Trophoblast cell (in vitro differentiated cells and primary cell): ENCODE results near the gene IL33.

Source experiments
- DNase-seq, 2 donors: peaks; one replicate each; pipeline ENCODE4 v3.0.0-alpha.2; 2016
- H2AFZ ChIP-seq: 2 replicates; pipeline ENCODE4 v1.6.1; 2013; ENCODE audit warnings: low read length, moderate library complexity, mild to moderate bottlenecking; ENCODE audit not compliant: insufficient read depth, poor library complexity
- H2AK5ac ChIP-seq: 2 replicates; pipeline ENCODE4 v1.6.1; 2013; ENCODE audit warnings: mild to moderate bottlenecking, low read length
- H2BK120ac ChIP-seq: 2 replicates; pipeline ENCODE4 v1.6.1; 2013; ENCODE audit warnings: low read length, mild to moderate bottlenecking, moderate library complexity; ENCODE audit not compliant: insufficient read depth, poor library complexity
- H2BK12ac ChIP-seq: 2 replicates; pipeline ENCODE4 v1.6.1; 2013; ENCODE audit warnings: mild to moderate bottlenecking, low read length, moderate library complexity
- H2BK5ac ChIP-seq: 2 replicates; pipeline ENCODE4 v1.6.1; 2013; ENCODE audit warnings: low read length, low read depth, moderate library complexity, mild to moderate bottlenecking; ENCODE audit not compliant: poor library complexity
- H3K14ac ChIP-seq: 2 replicates; pipeline ENCODE4 v1.6.1; 2013; ENCODE audit warnings: mild to moderate bottlenecking, low read length
- H3K18ac ChIP-seq: 2 replicates; pipeline ENCODE4 v1.6.1; 2013; ENCODE audit warnings: mild to moderate bottlenecking, low read length
- H3K23ac ChIP-seq: 2 replicates; pipeline ENCODE4 v1.6.1; 2013; ENCODE audit warnings: low read length
- H3K27ac ChIP-seq: 2 replicates; pipeline ENCODE4 v1.5.1; 2013; ENCODE audit warnings: low read depth, mild to moderate bottlenecking, inconsistent platforms, low read length, moderate library complexity
- H3K27me3 ChIP-seq: 2 replicates; pipeline ENCODE4 v1.6.1; 2013; ENCODE audit warnings: inconsistent platforms, mild to moderate bottlenecking, low read length, moderate library complexity; ENCODE audit not compliant: insufficient read depth
- H3K36me3 ChIP-seq, 2 experiments: 1 replicate in 1 of 2; 2 replicates in 1 of 2; pipeline ENCODE4 v1.6.1; 2013; ENCODE audit warnings: low read length in 2 of 2, mild to moderate bottlenecking in 2 of 2, moderate library complexity in 1 of 2; ENCODE audit not compliant: insufficient read depth in 2 of 2, control insufficient read depth in 1 of 2
- H3K4ac ChIP-seq: 2 replicates; pipeline ENCODE4 v1.6.1; 2013; ENCODE audit warnings: low read depth, mild to moderate bottlenecking, low read length, moderate library complexity
- H3K4me1 ChIP-seq, 2 experiments: 1 replicate in 1 of 2; 2 replicates in 1 of 2; pipeline ENCODE4 v1.6.1; 2013; ENCODE audit warnings: low read length in 2 of 2, mild to moderate bottlenecking in 2 of 2, moderate library complexity in 1 of 2; ENCODE audit not compliant: insufficient read depth in 2 of 2, control insufficient read depth in 1 of 2
- H3K4me2 ChIP-seq: 2 replicates; pipeline ENCODE4 v1.6.1; 2013; ENCODE audit warnings: inconsistent platforms, mild to moderate bottlenecking, low read length, moderate library complexity
- H3K4me3 ChIP-seq: 2 replicates; pipeline ENCODE4 v1.5.1; 2013; ENCODE audit warnings: mild to moderate bottlenecking, low read depth, low read length, inconsistent platforms
- H3K79me1 ChIP-seq: one replicate; pipeline ENCODE4 v1.6.1; 2013; ENCODE audit warnings: low read length
- H3K79me2 ChIP-seq: 2 replicates; pipeline ENCODE4 v1.6.1; 2013; ENCODE audit warnings: low read length, mild to moderate bottlenecking; ENCODE audit not compliant: control insufficient read depth, insufficient read depth, poor library complexity
- H3K9ac ChIP-seq: 2 replicates; pipeline ENCODE4 v1.6.1; 2013; ENCODE audit warnings: mild to moderate bottlenecking, low read length
- H3K9me3 ChIP-seq: 2 replicates; pipeline ENCODE4 v1.6.1; 2013; ENCODE audit warnings: low read depth, mild to moderate bottlenecking, control low read depth, inconsistent platforms, low read length; ENCODE audit not compliant: insufficient read depth
- H4K12ac ChIP-seq: 2 replicates; pipeline ENCODE4 v1.6.1; 2013; ENCODE audit warnings: low read depth, mild to moderate bottlenecking, low read length, moderate library complexity
- H4K8ac ChIP-seq: 2 replicates; pipeline ENCODE4 v1.6.1; 2013; ENCODE audit warnings: low read depth, mild to moderate bottlenecking, low read length, moderate library complexity
- H4K91ac ChIP-seq: one replicate; pipeline ENCODE4 v1.6.1; 2013; ENCODE audit warnings: low read depth, mild to moderate bottlenecking, low read length, moderate library complexity
- WGBS: extraction: QIAGEN DNeasy Blood & Tissue Kit; methylation state at CpG from one replicate; pipeline ENCODE4 v1.1.7; 2013; ENCODE audit warnings: missing lambda C conversion rate; ENCODE audit not compliant: insufficient read length, insufficient coverage; ENCODE audit errors: extremely low coverage; 5-methylcytosine and 5-hydroxymethylcytosine counted together

Gene IL33

DNA sequence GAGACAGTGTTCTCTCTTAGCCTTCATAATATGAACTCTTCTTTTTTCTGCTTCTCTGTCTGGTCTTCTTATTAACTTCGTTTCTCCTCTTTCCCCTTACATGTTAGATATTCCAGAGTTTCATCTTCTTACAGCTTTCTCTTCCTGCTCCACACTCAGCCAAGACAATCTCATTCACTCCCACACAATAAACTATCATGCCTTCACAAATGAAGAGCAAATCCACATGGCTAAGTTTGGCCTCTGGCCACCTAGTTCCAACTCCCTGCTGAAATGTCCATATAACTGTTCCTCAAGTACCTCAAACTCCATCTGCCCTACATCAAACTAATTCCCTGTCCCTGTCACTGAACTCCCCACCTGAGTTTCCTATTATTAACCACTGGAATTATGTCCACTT, 18.4 kb downstream of the IL33 start:
- WGBS = no CpG with 5 or more reads among the region's 1 CpG
- Histone ChIP-seq H3K9me3 (no peaks in the 10 kb centered on the region), H3K4me3 (no peak overlapping the region)

DNA sequence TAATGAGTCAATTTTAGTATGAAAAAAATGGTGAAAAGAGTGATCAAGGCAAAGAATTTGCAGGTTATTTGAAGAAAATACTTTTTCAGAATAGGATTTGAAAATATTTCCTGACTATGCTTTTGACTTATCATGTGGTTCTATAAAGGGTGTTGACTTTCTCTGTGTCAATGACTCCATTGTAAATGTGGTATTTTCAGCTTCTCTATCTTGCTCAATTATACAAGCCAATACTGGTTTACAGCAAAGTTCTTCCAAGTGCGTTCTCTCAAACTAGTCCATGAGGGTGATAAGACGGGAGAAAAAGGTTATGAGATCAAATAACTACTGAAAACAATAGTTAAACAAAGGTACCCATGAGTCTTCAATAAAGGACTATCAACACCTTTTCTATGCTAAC, 21.7 kb downstream of the IL33 start:
- no peak overlapping the region for H2AFZ ChIP-seq
- no peak for DNase-seq
- no peak overlapping the region for H3K27ac ChIP-seq
- no peak overlapping the region for H3K4me2 ChIP-seq
- WGBS = no CpG with 5 or more reads among the region's 2 CpGs
- H3K18ac ChIP-seq = no peak overlapping the region
- H3K79me1 ChIP-seq = peaks cover 2% of the 10 kb centered on the region
- H4K91ac ChIP-seq = no peak overlapping the region
- no peak overlapping the region for H3K4ac ChIP-seq
- H3K23ac ChIP-seq = no peak overlapping the region
- H3K4me3 ChIP-seq = no peak overlapping the region
- no peaks in the 10 kb centered on the region for H3K27me3 ChIP-seq
- no peak overlapping the region for H2AK5ac ChIP-seq
- H2BK120ac ChIP-seq = no peak overlapping the region
- no peaks in the 10 kb centered on the region for H3K36me3 ChIP-seq
- no peaks in the 10 kb centered on the region for H3K79me2 ChIP-seq
- no peak overlapping the region for H3K14ac ChIP-seq
- no peak overlapping the region for H2BK5ac ChIP-seq
- H3K9me3 ChIP-seq = no peaks in the 10 kb centered on the region
- no peak overlapping the region for H4K12ac ChIP-seq
- H2BK12ac ChIP-seq = no peak overlapping the region
- H3K4me1 ChIP-seq = peaks cover 0 to 2% of the 10 kb centered on the region in 2 experiments
- H4K8ac ChIP-seq = no peak overlapping the region
- H3K9ac ChIP-seq = no peak overlapping the region

More for the DNA sequence above, 18.4 kb downstream of the IL33 start:
- Histone ChIP-seq H2BK120ac (no peak overlapping the region), H2AFZ (no peak overlapping the region), H2BK12ac (no peak overlapping the region), H4K8ac (no peak overlapping the region), H4K12ac (no peak overlapping the region), H3K4ac (no peak overlapping the region), H3K79me1 (no peaks in the 10 kb centered on the region), H3K27me3 (no peaks in the 10 kb centered on the region), H3K36me3 (no peaks in the 10 kb centered on the region), H2AK5ac (no peak overlapping the region), H3K23ac (no peak overlapping the region), H3K14ac (no peak overlapping the region), H3K9ac (no peak overlapping the region), H3K4me2 (no peak overlapping the region), H3K18ac (no peak overlapping the region), H4K91ac (no peak overlapping the region), H3K4me1 (no peaks in the 10 kb centered on the region), H2BK5ac (no peak overlapping the region), H3K79me2 (no peaks in the 10 kb centered on the region), H3K27ac (no peak overlapping the region)
- no peak for DNase-seq

DNA sequence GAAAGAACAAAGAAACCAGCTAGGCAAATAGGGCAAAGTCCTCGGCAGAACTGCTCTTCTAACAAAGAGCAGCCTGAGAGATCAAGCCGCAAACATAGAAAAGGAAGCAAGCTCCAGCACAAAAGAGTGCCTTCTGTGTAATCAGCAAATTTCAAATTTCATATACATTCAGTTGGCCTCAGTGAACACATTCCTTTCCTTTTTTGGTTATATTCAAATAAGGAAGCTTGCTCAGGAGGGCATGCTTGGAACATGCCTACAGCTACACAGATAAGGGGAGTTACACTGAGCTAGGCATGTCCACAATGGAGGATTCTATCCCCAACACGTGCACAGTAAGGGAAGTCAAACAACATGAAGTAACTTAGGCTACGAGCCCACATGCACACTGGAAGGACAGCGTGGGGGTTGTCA, 23.4 kb downstream of the IL33 start:
- Histone ChIP-seq H4K91ac (peak overlapping the region; percentile 32), H3K79me1 (peaks cover 2% of the 10 kb centered on the region), H3K4me1 (peaks cover 0 to 2% of the 10 kb centered on the region in 2 experiments), H3K9me3 (no peaks in the 10 kb centered on the region), H2BK120ac (no peak overlapping the region), H3K18ac (no peak overlapping the region), H4K12ac (no peak overlapping the region), H2BK5ac (no peak overlapping the region), H3K14ac (no peak overlapping the region), H3K23ac (no peak overlapping the region), H3K79me2 (no peaks in the 10 kb centered on the region), H3K4me2 (no peak overlapping the region), H3K4me3 (no peak overlapping the region), H3K27me3 (no peaks in the 10 kb centered on the region), H4K8ac (peak overlapping the region; percentile 8), H2AFZ (peak overlapping the region; percentile 17), H3K36me3 (no peaks in the 10 kb centered on the region), H2BK12ac (no peak overlapping the region), H2AK5ac (no peak overlapping the region), H3K27ac (no peak overlapping the region), H3K9ac (no peak overlapping the region), H3K4ac (no peak overlapping the region)
- WGBS = no CpG with 5 or more reads among the region's 5 CpGs
- DNase-seq = peak in 1 of 2 donors; percentile 39

DNA sequence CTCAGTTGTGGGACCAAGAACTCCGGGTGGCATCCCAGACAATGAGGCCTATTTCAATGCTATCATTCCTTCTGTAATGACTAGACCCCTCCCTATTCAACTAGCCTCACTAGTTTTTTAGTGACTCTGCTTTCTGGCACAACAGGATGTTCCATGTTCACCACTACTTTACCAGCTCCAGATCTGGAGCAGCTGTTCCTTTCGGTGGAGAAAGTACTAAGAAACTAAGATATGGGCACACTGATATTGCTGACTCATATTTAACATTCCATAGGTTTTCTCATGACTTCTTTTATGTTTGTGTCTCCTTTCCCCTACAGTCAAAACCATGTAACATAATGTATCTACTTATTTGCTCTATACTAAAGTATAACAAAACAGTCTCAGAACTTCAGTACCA, 24.1 kb downstream of the IL33 start:
- Histone ChIP-seq H4K91ac (peak overlapping the region; percentile 32), H3K9me3 (no peaks in the 10 kb centered on the region), H2BK120ac (no peak overlapping the region), H3K4me2 (no peak overlapping the region), H3K36me3 (no peaks in the 10 kb centered on the region), H4K12ac (no peak overlapping the region), H3K23ac (no peak overlapping the region), H4K8ac (no peak overlapping the region), H3K18ac (no peak overlapping the region), H3K79me1 (peaks cover 2% of the 10 kb centered on the region), H3K27me3 (no peaks in the 10 kb centered on the region), H3K14ac (no peak overlapping the region), H3K9ac (no peak overlapping the region), H3K4me3 (no peak overlapping the region), H2BK12ac (peak overlapping the region; percentile 29), H2BK5ac (no peak overlapping the region), H2AK5ac (no peak overlapping the region), H3K79me2 (no peaks in the 10 kb centered on the region), H2AFZ (no peak overlapping the region), H3K4ac (no peak overlapping the region), H3K27ac (no peak overlapping the region), H3K4me1 (peaks cover 0 to 2% of the 10 kb centered on the region in 2 experiments)
- DNase-seq = no peak
- WGBS = no CpG with 5 or more reads among the region's 2 CpGs
